ENCODE measurements around the gene PPP1R10.

Gene PPP1R10

GRCh38 chr6:30615219-30615957 is 1.7 kb downstream of the PPP1R10 start:
- H3K4me3 ChIP-seq: peak overlapping the region; percentile 99
- H3K27ac ChIP-seq: peak overlapping the region; percentile 100
- no peaks in the 10 kb centered on the region for H3K9me3 ChIP-seq (ENCODE audit: low read depth, low read length)
- peak; percentile 58 for DNase-seq (ENCODE audit: low read depth, low spot score)
- peak overlapping the region; percentile 100 for H3K9ac ChIP-seq (ENCODE audit: insufficient read length)
- H3K36me3 ChIP-seq (ENCODE audit: insufficient read depth, low read length): peaks cover 27% of the 10 kb centered on the region
- no peak for TF ChIP-seq EZH2 (IDR thresholded peaks at IDR 0.05)
- peak; percentile 87 for TF ChIP-seq POLR2AphosphoS5 (IDR thresholded peaks at IDR 0.05; ENCODE audit: borderline replicate concordance, low read depth, low read length)

GRCh38 chr6:30614843-30615218 is 2.2 kb downstream of the PPP1R10 start:
- Histone ChIP-seq H3K36me3 (ENCODE audit: insufficient read depth, low read length) (peaks cover 28% of the 10 kb centered on the region), H3K4me3 (peak overlapping the region; percentile 99), H3K9me3 (ENCODE audit: low read depth, low read length) (no peaks in the 10 kb centered on the region), H3K27ac (peak overlapping the region; percentile 100), H3K9ac (ENCODE audit: insufficient read length) (peak overlapping the region; percentile 100)
- TF ChIP-seq POLR2AphosphoS5 (IDR thresholded peaks at IDR 0.05; ENCODE audit: borderline replicate concordance, low read depth, low read length) (peak; percentile 28; the same call in 1 of the 2 replicates), FOXP2 (optimal IDR thresholded peaks at IDR 0.05; ENCODE audit: control extremely low read depth, extremely low read length, insufficient read depth) (no peak), EZH2 (IDR thresholded peaks at IDR 0.05) (no peak)
- DNase-seq (ENCODE audit: low read depth, low spot score): peak; percentile 99

- peaks cover 28% of the 10 kb centered on the region for H3K36me3 ChIP-seq (ENCODE audit: insufficient read depth, low read length)
- H3K9me3 ChIP-seq (ENCODE audit: low read depth, low read length): no peaks in the 10 kb centered on the region
- TF ChIP-seq EZH2 (IDR thresholded peaks at IDR 0.05): no peak
- no peak for TF ChIP-seq FOXP2 (optimal IDR thresholded peaks at IDR 0.05; ENCODE audit: control extremely low read depth, extremely low read length, insufficient read depth)
- TF ChIP-seq POLR2AphosphoS5 (IDR thresholded peaks at IDR 0.05; ENCODE audit: borderline replicate concordance, low read depth, low read length): peak; percentile 63; the same call in 1 of the 2 replicates
- no peak for DNase-seq (ENCODE audit: low read depth, low spot score)
- H3K4me3 ChIP-seq: peak overlapping the region; percentile 99
- peak overlapping the region; percentile 100 for H3K27ac ChIP-seq
- H3K9ac ChIP-seq (ENCODE audit: insufficient read length): peak overlapping the region; percentile 100
Measured at GRCh38 chr6:30614044-30614842, 2.8 kb downstream of the PPP1R10 start.

- Histone ChIP-seq H3K36me3 (ENCODE audit: insufficient read depth, low read length) (peaks cover 34% of the 10 kb centered on the region), H3K9ac (ENCODE audit: insufficient read length) (peak overlapping the region; percentile 100), H3K4me3 (no peak overlapping the region; the same call in 1 of the 2 replicates), H3K27ac (peak overlapping the region; percentile 100), H3K9me3 (ENCODE audit: low read depth, low read length) (no peaks in the 10 kb centered on the region)
- no peak for TF ChIP-seq EZH2 (IDR thresholded peaks at IDR 0.05)
- no peak; the same call in 1 of the 2 replicates for TF ChIP-seq POLR2AphosphoS5 (IDR thresholded peaks at IDR 0.05; ENCODE audit: borderline replicate concordance, low read depth, low read length)
- no peak for TF ChIP-seq FOXP2 (optimal IDR thresholded peaks at IDR 0.05; ENCODE audit: control extremely low read depth, extremely low read length, insufficient read depth)
- no peak for DNase-seq (ENCODE audit: low read depth, low spot score)
Measured at GRCh38 chr6:30613251-30614043, 3.6 kb downstream of the PPP1R10 start.

- H3K27ac ChIP-seq: peak overlapping the region; percentile 100
- H3K9me3 ChIP-seq (ENCODE audit: low read depth, low read length): no peaks in the 10 kb centered on the region
- DNase-seq (ENCODE audit: low read depth, low spot score): no peak
- H3K36me3 ChIP-seq (ENCODE audit: insufficient read depth, low read length): peaks cover 41% of the 10 kb centered on the region
- TF ChIP-seq EZH2 (IDR thresholded peaks at IDR 0.05) (no peak), POLR2AphosphoS5 (IDR thresholded peaks at IDR 0.05; ENCODE audit: borderline replicate concordance, low read depth, low read length) (peak; percentile 20), FOXP2 (optimal IDR thresholded peaks at IDR 0.05; ENCODE audit: control extremely low read depth, extremely low read length, insufficient read depth) (no peak)
- peak overlapping the region; percentile 37 for H3K9ac ChIP-seq (ENCODE audit: insufficient read length)
- 0 out of 2 replicates have a peak overlapping the region, but pooled peaks have one; percentile 3 for H3K4me3 ChIP-seq
Measured at GRCh38 chr6:30612687-30613248, 4.3 kb downstream of the PPP1R10 start.

- DNase-seq (ENCODE audit: low read depth, low spot score): no peak
- 0 out of 2 replicates have a peak overlapping the region, but pooled peaks have one; percentile 3 for H3K4me3 ChIP-seq
Measured at GRCh38 chr6:30612213-30612612, 4.8 kb downstream of the PPP1R10 start.

GRCh38 chr6:30611856-30612194 is 5.2 kb downstream of the PPP1R10 start:
- DNase-seq (ENCODE audit: low read depth, low spot score): no peak
- H3K4me3 ChIP-seq: no peak overlapping the region
- TF ChIP-seq POLR2AphosphoS5 (IDR thresholded peaks at IDR 0.05; ENCODE audit: borderline replicate concordance, low read depth, low read length) (no peak), FOXP2 (optimal IDR thresholded peaks at IDR 0.05; ENCODE audit: control extremely low read depth, extremely low read length, insufficient read depth) (no peak), EZH2 (IDR thresholded peaks at IDR 0.05) (no peak)
- H3K27ac ChIP-seq: peak overlapping the region; percentile 100; the same call in 1 of the 2 replicates
- H3K36me3 ChIP-seq (ENCODE audit: insufficient read depth, low read length): peaks cover 49% of the 10 kb centered on the region
- H3K9me3 ChIP-seq (ENCODE audit: low read depth, low read length): no peaks in the 10 kb centered on the region
- no peak overlapping the region for H3K9ac ChIP-seq (ENCODE audit: insufficient read length)

More at GRCh38 chr6:30612213-30612612, 4.8 kb downstream of the PPP1R10 start:
- H3K27ac ChIP-seq: peak overlapping the region; percentile 100
- TF ChIP-seq EZH2 (IDR thresholded peaks at IDR 0.05) (no peak), POLR2AphosphoS5 (IDR thresholded peaks at IDR 0.05; ENCODE audit: borderline replicate concordance, low read depth, low read length) (no peak), FOXP2 (optimal IDR thresholded peaks at IDR 0.05; ENCODE audit: control extremely low read depth, extremely low read length, insufficient read depth) (no peak)
- peak overlapping the region; percentile 37 for H3K9ac ChIP-seq (ENCODE audit: insufficient read length)
- H3K36me3 ChIP-seq (ENCODE audit: insufficient read depth, low read length): peaks cover 47% of the 10 kb centered on the region
- no peaks in the 10 kb centered on the region for H3K9me3 ChIP-seq (ENCODE audit: low read depth, low read length)
